Measurements from ENCODE around the gene ADARB2.

ADARB2 gene

GRCh38 chr10:1198453-1199344 lies 538.6 kb downstream of the ADARB2 start:
- H3K4me3 ChIP-seq (ENCODE audit: low read depth, low read length) = no peak overlapping the region
- DNase-seq (ENCODE audit: low read depth) = no peak
- TF ChIP-seq, protein P1, sequence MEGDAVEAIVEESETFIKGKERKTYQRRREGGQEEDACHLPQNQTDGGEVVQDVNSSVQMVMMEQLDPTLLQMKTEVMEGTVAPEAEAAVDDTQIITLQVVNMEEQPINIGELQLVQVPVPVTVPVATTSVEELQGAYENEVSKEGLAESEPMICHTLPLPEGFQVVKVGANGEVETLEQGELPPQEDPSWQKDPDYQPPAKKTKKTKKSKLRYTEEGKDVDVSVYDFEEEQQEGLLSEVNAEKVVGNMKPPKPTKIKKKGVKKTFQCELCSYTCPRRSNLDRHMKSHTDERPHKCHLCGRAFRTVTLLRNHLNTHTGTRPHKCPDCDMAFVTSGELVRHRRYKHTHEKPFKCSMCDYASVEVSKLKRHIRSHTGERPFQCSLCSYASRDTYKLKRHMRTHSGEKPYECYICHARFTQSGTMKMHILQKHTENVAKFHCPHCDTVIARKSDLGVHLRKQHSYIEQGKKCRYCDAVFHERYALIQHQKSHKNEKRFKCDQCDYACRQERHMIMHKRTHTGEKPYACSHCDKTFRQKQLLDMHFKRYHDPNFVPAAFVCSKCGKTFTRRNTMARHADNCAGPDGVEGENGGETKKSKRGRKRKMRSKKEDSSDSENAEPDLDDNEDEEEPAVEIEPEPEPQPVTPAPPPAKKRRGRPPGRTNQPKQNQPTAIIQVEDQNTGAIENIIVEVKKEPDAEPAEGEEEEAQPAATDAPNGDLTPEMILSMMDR (IDR thresholded peaks at IDR 0.05; ENCODE audit: low read depth, low read length, missing control alignments) = no peak

DNA sequence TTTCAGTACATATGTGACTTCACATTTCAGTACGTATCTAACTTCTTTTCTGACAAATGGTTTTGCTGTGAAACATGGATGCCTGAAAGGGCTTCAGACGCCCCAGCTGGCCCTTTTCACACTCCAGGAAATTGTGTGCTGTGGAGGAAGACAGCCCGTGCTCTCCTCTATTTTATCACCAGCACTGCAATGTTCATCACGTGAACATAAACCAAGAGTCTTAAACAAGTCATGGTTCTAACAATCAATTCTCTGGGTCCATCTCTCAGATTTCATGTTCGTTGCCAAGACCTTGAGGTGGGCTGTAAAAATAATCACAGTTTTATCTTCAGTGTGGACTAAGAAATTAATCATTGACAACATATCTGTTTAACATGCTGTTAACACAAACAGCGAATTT lies 539.9 kb downstream of the ADARB2 start:
- no peak overlapping the region for H3K4me3 ChIP-seq (ENCODE audit: low read depth, low read length)
- TF ChIP-seq, protein P1 (IDR thresholded peaks at IDR 0.05; ENCODE audit: low read depth, low read length, missing control alignments) = no peak
- no peak for DNase-seq (ENCODE audit: low read depth)

DNA sequence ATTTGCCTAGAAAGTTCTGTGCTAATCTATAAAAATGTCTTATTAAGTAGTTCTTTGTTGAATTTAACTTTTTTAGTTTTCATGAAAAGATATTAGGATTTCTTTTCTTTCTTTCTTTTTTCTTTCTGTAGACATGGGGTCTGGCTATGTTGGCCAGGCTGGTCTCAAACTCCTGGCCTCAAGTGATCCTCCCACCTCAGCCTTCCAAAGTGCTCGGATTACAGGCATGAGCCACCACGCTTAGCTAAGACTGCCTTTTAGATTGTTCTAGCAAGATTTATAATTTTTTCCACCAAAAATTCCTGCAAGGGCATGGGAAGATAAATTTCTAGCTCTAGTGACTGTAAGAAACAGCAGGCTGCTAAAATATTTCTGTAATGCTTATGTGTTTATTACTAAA lies 540.7 kb downstream of the ADARB2 start:
- TF ChIP-seq, protein P1 (IDR thresholded peaks at IDR 0.05; ENCODE audit: low read depth, low read length, missing control alignments) = no peak
- DNase-seq (ENCODE audit: low read depth) = no peak

GRCh38 chr10:1195828-1196227 lies 541.5 kb downstream of the ADARB2 start:
- no peak overlapping the region for H3K4me3 ChIP-seq (ENCODE audit: low read depth, low read length)
- TF ChIP-seq, protein P1 (IDR thresholded peaks at IDR 0.05; ENCODE audit: low read depth, low read length, missing control alignments) = no peak
- DNase-seq (ENCODE audit: low read depth) = no peak

More for the DNA sequence above, 540.7 kb downstream of the ADARB2 start:
- no peak overlapping the region for H3K4me3 ChIP-seq (ENCODE audit: low read depth, low read length)

- DNase-seq (ENCODE audit: low read depth) = no peak
These were observed 543.2 kb downstream of the ADARB2 start for GRCh38 chr10:1194161-1194560.

DNA sequence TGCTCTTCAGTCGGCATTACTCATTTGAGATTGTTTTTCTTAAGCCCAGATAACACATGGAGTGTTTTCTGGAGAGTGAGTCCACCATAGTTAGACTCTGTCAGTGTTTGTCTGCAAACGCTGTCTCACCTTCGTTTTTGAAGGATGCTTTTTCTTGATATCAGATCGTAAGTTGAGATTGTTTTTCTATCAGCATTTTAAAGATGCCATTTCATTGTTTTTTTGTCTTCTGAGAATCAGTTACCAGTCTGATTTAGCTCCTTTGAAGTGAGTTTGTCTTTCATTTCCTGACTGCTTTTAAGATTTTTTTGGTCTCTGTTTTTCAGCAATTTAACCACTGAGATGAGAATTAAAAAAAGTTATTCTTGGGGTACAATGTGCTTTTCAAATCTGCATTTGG lies 543.8 kb downstream of the ADARB2 start:
- DNase-seq (ENCODE audit: low read depth) = no peak
- H3K4me3 ChIP-seq (ENCODE audit: low read depth, low read length) = no peak overlapping the region
- TF ChIP-seq, protein P1 (IDR thresholded peaks at IDR 0.05; ENCODE audit: low read depth, low read length, missing control alignments) = no peak

More at GRCh38 chr10:1194161-1194560, 543.2 kb downstream of the ADARB2 start:
- no peak overlapping the region for H3K4me3 ChIP-seq (ENCODE audit: low read depth, low read length)
- TF ChIP-seq, protein P1 (IDR thresholded peaks at IDR 0.05; ENCODE audit: low read depth, low read length, missing control alignments) = no peak

DNA sequence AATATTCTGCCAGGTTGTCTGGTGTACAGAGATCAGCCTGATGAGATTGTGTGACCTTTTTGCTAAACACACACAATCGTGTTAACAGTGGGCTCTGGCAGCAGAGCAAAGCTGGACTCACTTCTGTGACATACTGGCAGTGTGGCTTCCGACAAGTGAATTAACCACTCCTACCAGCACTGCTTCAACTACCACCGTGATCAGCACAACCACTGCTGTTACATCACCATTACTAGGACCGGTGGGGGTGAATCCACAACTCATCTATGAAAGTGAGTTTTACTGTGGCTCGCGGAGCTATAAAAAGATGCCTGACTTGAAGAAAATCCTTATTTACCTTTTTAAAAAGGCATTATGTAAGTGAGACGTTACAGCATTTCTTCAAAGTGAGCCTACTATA lies 545.6 kb downstream of the ADARB2 start:
- TF ChIP-seq, protein P1 (IDR thresholded peaks at IDR 0.05; ENCODE audit: low read depth, low read length, missing control alignments) = no peak
- H3K4me3 ChIP-seq (ENCODE audit: low read depth, low read length) = no peak overlapping the region
- DNase-seq (ENCODE audit: low read depth) = no peak

Measured in GM12864 (cell line).